OCI-LY1 (cell line): ENCODE data around the gene GRIN3B.

Experiments
- CTCF ChIP-seq: fragments of 200-600 bp; sonication (generic), shearing (Covaris generic); IDR thresholded peaks from 2 replicates; pipeline ENCODE4 v1.5.1; 2017; ENCODE audit warnings: mild to moderate bottlenecking, antibody characterized with exemption, low read length, moderate library complexity, mixed read lengths
- EZH2 ChIP-seq: fragments of 200-600 bp; sonication (generic), shearing (Covaris generic); IDR thresholded peaks from 2 replicates; pipeline ENCODE4 v1.8.0; 2017; ENCODE audit warnings: borderline replicate concordance, mixed run types, mild to moderate bottlenecking, antibody characterized with exemption, low read length, moderate library complexity, mixed read lengths

- TF ChIP-seq CTCF (no peak), EZH2 (no peak)
Observed at GRCh38 chr19:993361-993830, 6.8 kb upstream of the GRIN3B start.
